Cardiac fibroblast (primary cell): ENCODE results near the gene ESD.

Experiments used
- DNase-seq, 2 donors: peaks; one replicate each; pipeline versions ENCODE4 v3.0.0 to v3.0.0-alpha.2; 2010; ENCODE audit warnings: low read depth in 2 of 2
- H3K4me3 ChIP-seq, 2 donors: replicated peaks in 1 of 2; 1 replicate in 1 of 2; 2 replicates in 1 of 2; pipeline ENCODE4 v1.5.1; 2011; ENCODE audit warnings: low read depth in 2 of 2, low read length in 2 of 2, mild to moderate bottlenecking in 2 of 2, moderate library complexity in 1 of 2
- CTCF ChIP-seq: IDR thresholded peaks from one replicate; pipeline ENCODE4 v1.5.1; 2011; ENCODE audit warnings: low read depth, mild to moderate bottlenecking, low read length, inconsistent platforms

The ESD gene

GRCh38 chr13:46797501-46798237 is 708 bp upstream of the ESD start:
- no peak for DNase-seq
- no peak for TF ChIP-seq CTCF
- H3K4me3 ChIP-seq: peak overlapping the region; percentile 86

GRCh38 chr13:46796129-46796514 is 839 bp downstream of the ESD start:
- TF ChIP-seq CTCF: no peak
- peak overlapping the region; percentile 86 for H3K4me3 ChIP-seq
- no peak for DNase-seq

- TF ChIP-seq CTCF: no peak
- no peak overlapping the region for H3K4me3 ChIP-seq
These were observed 1.6 kb downstream of the ESD start for GRCh38 chr13:46795321-46795720.

GRCh38 chr13:46783504-46783903 is 13.5 kb downstream of the ESD start:
- TF ChIP-seq CTCF: no peak
- no peak overlapping the region for H3K4me3 ChIP-seq
- no peak for DNase-seq

More at GRCh38 chr13:46795321-46795720, 1.6 kb downstream of the ESD start:
- no peak for DNase-seq

- TF ChIP-seq CTCF: no peak
- H3K4me3 ChIP-seq: no peak overlapping the region
- DNase-seq: no peak
These were observed 14.3 kb downstream of the ESD start for GRCh38 chr13:46782691-46783090.

GRCh38 chr13:46782066-46782465 is 14.9 kb downstream of the ESD start:
- no peak for DNase-seq

More at GRCh38 chr13:46782066-46782465, 14.9 kb downstream of the ESD start:
- TF ChIP-seq CTCF: no peak
- no peak overlapping the region for H3K4me3 ChIP-seq
